ENCODE measurements around the gene CKS1B.

Gene CKS1B

DNA sequence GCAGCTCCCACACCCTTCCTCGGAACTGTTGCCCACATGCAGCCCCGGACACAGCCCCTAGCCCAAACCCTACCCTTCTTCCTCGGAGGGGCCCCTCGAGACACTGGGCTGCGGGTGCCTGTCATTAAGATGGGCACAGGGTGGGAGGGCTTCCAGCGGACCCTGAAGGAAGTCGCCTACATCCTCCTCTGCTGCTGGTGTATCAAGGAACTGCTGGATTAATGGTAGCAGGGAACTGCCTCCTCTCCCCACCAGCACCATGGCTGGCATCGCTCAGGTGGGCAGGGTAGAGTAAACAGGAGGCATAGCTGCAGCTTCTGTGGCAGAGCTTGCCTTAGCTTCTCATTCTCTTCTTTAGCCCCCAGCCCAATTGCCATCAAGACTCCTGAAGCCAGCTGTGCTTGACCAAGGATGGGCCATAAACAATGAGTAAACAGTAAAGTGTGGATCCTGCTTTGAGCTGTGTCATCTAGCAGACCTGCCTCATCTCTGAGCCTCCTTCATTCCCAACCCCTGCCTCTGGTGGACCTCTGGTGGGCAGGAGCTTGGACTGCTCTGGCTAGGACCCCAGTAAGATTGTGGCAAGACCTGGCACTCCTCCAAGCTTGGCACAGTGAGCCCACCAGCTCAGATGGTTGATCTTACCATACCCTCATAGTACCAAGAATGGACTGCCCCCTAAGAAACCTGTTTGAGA, 19.2 kb downstream of the CKS1B start, which contains the start of gene LENEP:
Gene LENEP, plus strand, starts transcription at position 15 of the 697 bp plus-strand sequence. Its CDS starts 22 bp downstream, at position 37.
- ATAC-seq: no peak; the same call in 1 of the 3 replicates
- no peak for TF ChIP-seq SNAI2 (CRISPR knock-in tag; IDR thresholded peaks at IDR 0.05)
- no peak for TF ChIP-seq ZC3H10 (CRISPR knock-in tag; IDR thresholded peaks at IDR 0.05)
- TF ChIP-seq ZNF8 (CRISPR knock-in tag; IDR thresholded peaks at IDR 0.05): no peak
- no peak for TF ChIP-seq ISL1 (CRISPR knock-in tag; IDR thresholded peaks at IDR 0.05)
- TF ChIP-seq, protein P1, sequence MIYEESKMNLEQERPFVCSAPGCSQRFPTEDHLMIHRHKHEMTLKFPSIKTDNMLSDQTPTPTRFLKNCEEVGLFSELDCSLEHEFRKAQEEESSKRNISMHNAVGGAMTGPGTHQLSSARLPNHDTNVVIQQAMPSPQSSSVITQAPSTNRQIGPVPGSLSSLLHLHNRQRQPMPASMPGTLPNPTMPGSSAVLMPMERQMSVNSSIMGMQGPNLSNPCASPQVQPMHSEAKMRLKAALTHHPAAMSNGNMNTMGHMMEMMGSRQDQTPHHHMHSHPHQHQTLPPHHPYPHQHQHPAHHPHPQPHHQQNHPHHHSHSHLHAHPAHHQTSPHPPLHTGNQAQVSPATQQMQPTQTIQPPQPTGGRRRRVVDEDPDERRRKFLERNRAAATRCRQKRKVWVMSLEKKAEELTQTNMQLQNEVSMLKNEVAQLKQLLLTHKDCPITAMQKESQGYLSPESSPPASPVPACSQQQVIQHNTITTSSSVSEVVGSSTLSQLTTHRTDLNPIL (CRISPR knock-in tag; IDR thresholded peaks at IDR 0.05; ENCODE audit: low read depth): no peak
- TF ChIP-seq ARNTL (CRISPR knock-in tag; IDR thresholded peaks at IDR 0.05; ENCODE audit: borderline replicate concordance, low read depth): no peak

DNA sequence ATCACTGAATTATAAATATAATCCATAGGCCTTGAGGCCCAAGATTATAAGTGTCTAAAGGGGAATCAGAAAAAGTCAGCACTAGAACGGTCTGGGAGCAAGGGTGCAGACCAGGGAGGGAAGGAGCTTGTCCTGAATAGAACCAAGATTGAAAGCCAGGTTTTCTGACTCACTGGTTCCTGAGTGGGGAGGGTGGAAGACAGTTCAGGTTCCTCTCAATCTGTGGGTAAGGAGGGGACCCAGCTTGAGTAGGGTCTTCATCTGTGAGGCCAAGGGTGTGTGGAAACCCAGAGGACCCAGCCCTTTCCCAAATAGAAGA, 19.7 kb downstream of the CKS1B start:
- no peak for ATAC-seq
- TF ChIP-seq ZFP30 (CRISPR knock-in tag; IDR thresholded peaks at IDR 0.05) (no peak), CSDC2 (CRISPR knock-in tag; IDR thresholded peaks at IDR 0.05) (no peak), PPARA (CRISPR knock-in tag; IDR thresholded peaks at IDR 0.05; ENCODE audit: borderline replicate concordance) (no peak)
- TF ChIP-seq, protein P1 (CRISPR knock-in tag; IDR thresholded peaks at IDR 0.05; ENCODE audit: low read depth): no peak

DNA sequence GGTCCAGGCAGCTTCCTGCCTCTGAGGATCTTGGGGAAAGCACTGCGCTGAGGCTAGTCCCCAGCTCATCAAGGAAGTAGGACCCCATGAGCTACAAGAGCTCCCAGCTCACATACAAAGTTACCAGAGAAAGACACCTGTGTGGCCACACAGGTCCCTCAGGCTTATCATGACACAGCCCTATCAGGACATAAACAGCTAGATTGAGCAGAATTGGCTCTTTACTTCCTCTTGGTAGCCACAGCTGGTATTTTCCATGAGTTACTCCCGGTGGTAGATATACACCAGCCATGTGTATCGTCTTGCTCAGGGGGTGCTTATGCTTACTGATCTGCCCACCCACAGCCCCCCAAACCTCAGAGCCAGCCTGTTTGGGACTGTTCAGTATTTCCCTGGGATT, 20.1 kb downstream of the CKS1B start:
- TF ChIP-seq, protein P2, sequence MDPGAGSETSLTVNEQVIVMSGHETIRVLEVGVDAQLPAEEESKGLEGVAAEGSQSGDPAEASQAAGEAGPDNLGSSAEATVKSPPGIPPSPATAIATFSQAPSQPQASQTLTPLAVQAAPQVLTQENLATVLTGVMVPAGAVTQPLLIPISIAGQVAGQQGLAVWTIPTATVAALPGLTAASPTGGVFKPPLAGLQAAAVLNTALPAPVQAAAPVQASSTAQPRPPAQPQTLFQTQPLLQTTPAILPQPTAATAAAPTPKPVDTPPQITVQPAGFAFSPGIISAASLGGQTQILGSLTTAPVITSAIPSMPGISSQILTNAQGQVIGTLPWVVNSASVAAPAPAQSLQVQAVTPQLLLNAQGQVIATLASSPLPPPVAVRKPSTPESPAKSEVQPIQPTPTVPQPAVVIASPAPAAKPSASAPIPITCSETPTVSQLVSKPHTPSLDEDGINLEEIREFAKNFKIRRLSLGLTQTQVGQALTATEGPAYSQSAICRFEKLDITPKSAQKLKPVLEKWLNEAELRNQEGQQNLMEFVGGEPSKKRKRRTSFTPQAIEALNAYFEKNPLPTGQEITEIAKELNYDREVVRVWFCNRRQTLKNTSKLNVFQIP (CRISPR knock-in tag; IDR thresholded peaks at IDR 0.05; ENCODE audit: borderline replicate concordance, low read depth): no peak
- TF ChIP-seq TCF4 (CRISPR knock-in tag; IDR thresholded peaks at IDR 0.05; ENCODE audit: borderline replicate concordance): no peak
- TF ChIP-seq ZFP3 (CRISPR knock-in tag; IDR thresholded peaks at IDR 0.05): no peak
- TF ChIP-seq ZFP30 (CRISPR knock-in tag; IDR thresholded peaks at IDR 0.05): no peak
- TF ChIP-seq ZNF565 (CRISPR knock-in tag; conservative IDR thresholded peaks at IDR 0.05; ENCODE audit: low read depth): no peak
- TF ChIP-seq, protein P3, sequence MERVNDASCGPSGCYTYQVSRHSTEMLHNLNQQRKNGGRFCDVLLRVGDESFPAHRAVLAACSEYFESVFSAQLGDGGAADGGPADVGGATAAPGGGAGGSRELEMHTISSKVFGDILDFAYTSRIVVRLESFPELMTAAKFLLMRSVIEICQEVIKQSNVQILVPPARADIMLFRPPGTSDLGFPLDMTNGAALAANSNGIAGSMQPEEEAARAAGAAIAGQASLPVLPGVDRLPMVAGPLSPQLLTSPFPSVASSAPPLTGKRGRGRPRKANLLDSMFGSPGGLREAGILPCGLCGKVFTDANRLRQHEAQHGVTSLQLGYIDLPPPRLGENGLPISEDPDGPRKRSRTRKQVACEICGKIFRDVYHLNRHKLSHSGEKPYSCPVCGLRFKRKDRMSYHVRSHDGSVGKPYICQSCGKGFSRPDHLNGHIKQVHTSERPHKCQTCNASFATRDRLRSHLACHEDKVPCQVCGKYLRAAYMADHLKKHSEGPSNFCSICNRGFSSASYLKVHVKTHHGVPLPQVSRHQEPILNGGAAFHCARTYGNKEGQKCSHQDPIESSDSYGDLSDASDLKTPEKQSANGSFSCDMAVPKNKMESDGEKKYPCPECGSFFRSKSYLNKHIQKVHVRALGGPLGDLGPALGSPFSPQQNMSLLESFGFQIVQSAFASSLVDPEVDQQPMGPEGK (CRISPR knock-in tag; IDR thresholded peaks at IDR 0.05; ENCODE audit: borderline replicate concordance): no peak
- no peak for TF ChIP-seq RARB (CRISPR knock-in tag; IDR thresholded peaks at IDR 0.05)
- no peak for TF ChIP-seq OSR1 (CRISPR knock-in tag; IDR thresholded peaks at IDR 0.05)
- no peak for TF ChIP-seq ZNF70 (CRISPR knock-in tag; IDR thresholded peaks at IDR 0.05)
- no peak for TF ChIP-seq PPARA (CRISPR knock-in tag; IDR thresholded peaks at IDR 0.05; ENCODE audit: borderline replicate concordance)
- no peak for TF ChIP-seq BACH2 (CRISPR knock-in tag; IDR thresholded peaks at IDR 0.05; ENCODE audit: borderline replicate concordance)
- TF ChIP-seq, protein P1 (CRISPR knock-in tag; IDR thresholded peaks at IDR 0.05; ENCODE audit: low read depth): no peak
- TF ChIP-seq, protein P4, sequence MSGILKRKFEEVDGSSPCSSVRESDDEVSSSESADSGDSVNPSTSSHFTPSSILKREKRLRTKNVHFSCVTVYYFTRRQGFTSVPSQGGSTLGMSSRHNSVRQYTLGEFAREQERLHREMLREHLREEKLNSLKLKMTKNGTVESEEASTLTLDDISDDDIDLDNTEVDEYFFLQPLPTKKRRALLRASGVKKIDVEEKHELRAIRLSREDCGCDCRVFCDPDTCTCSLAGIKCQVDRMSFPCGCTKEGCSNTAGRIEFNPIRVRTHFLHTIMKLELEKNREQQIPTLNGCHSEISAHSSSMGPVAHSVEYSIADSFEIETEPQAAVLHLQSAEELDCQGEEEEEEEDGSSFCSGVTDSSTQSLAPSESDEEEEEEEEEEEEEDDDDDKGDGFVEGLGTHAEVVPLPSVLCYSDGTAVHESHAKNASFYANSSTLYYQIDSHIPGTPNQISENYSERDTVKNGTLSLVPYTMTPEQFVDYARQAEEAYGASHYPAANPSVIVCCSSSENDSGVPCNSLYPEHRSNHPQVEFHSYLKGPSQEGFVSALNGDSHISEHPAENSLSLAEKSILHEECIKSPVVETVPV (CRISPR knock-in tag; IDR thresholded peaks at IDR 0.05): no peak
- TF ChIP-seq ZC3H10 (CRISPR knock-in tag; IDR thresholded peaks at IDR 0.05): no peak
- no peak for TF ChIP-seq GLIS3 (CRISPR knock-in tag; IDR thresholded peaks at IDR 0.05)
- no peak for TF ChIP-seq ARNTL (CRISPR knock-in tag; IDR thresholded peaks at IDR 0.05; ENCODE audit: borderline replicate concordance, low read depth)
- no peak for ATAC-seq
